ENCODE results near the gene GPATCH2. TPM values are rescaled to one million over a fixed set of nuclear protein-coding genes. Genes with fewer than 3 reads are reported as not detected.

The GPATCH2 gene
- total RNA-seq, 4 donors from 2014 or later: 8.6 to 248 (median 18.4) TPM

DNA sequence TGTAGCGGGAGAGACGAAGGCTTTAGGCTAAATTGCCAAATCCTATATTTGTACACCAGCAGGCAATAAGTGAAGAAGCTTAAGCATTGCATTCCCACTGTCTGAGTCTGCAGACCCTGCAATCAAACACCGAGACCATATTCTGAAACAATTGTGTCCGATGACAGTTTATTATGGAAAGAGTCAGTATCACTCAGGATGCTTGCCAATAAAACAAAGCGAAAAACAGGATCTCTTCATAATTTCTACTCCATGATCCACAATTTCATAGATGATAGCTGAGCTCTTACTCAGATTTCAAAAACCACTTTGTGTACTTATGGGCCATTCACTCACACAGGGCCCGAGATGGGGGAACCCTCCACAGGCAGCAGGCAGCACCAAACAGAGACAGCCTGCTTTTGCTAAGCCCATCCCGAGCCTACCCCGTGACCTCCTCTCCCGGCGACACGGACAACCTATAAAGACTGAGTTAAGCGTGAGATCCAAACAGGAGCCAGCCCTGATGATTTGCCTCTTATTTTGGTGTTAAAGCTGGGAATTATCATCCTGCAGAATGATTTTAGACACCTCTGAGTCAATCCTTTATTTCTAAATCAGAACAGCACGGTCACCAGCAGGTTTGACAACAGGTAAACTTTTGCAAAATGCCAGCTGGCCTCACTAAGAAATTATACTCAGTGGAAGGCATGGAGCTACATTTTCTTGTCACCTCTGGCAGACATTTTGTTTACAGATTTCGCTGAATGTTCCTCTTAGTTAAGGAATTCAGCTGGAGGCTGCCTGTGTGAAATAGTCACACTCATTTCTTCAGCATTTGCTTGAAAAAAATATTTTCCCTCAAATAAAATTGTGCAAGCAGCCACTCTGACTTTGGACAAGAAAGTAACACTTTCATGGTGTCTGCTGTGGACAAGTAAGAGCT lies 212.4 kb downstream of the GPATCH2 start:
- in situ Hi-C loops (cut with MboI; ENCODE audit: low pct_ligation_motif_present in 1 of 4, low pct_unique_long_range_greater_than_20kb in 1 of 4, low sequenced_read_pairs in 3 of 4) (no loop called here), intact Hi-C loops (cut with DNase I; ENCODE audit: low total_unique reads) (no loop called here)
- WGBS, 2 donors (ENCODE audit: low coverage in 1 of 2): 60 to 74% methylated on average over 1 to 14 of the region's 14 CpGs
- H3K36me3 ChIP-seq: no peaks in the 10 kb centered on the region
- no peak for DNase-seq
- TF ChIP-seq POLR2A (IDR thresholded peaks at IDR 0.05) (no peak), EP300 (IDR thresholded peaks at IDR 0.05; ENCODE audit: low read depth) (no peak)
- no peaks in the 10 kb centered on the region for H3K9me3 ChIP-seq
- H3K27me3 ChIP-seq: no peaks in the 10 kb centered on the region
- H3K4me1 ChIP-seq: no peaks in the 10 kb centered on the region
- no peak overlapping the region for H3K27ac ChIP-seq
- no peak overlapping the region for H3K4me3 ChIP-seq

DNA sequence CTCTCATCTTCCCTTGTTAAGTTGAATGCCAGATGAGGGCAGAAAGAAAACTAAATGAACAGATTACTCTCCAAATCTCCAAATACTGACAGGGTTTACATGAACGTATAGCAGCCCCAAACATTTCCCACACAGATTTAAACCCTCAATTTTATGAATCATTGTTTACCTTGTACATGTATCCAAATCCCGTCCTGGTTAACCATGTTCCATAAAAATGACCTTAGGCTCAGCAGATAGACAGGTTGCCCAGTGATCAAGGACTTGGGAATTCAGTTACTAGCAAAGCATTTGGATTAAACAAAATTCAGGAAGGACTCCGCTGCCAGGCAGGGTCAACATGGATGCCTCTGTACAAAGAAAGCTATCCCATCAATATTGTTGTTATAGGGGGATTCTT lies 213.5 kb downstream of the GPATCH2 start:
- no peaks in the 10 kb centered on the region for H3K4me1 ChIP-seq
- H3K9me3 ChIP-seq: no peaks in the 10 kb centered on the region
- no peak overlapping the region for H3K27ac ChIP-seq
- WGBS, 2 donors (ENCODE audit: low coverage in 1 of 2): 78% methylated on average over 3 of the region's 3 CpGs; no CpG with 5 or more reads in 1 of the 2 donors
- H3K36me3 ChIP-seq: no peaks in the 10 kb centered on the region
- no peak for TF ChIP-seq POLR2A (IDR thresholded peaks at IDR 0.05)
- no peak for TF ChIP-seq POLR2AphosphoS5 (IDR thresholded peaks at IDR 0.05)
- in situ Hi-C loops (cut with MboI; ENCODE audit: low pct_ligation_motif_present in 1 of 4, low pct_unique_long_range_greater_than_20kb in 1 of 4, low sequenced_read_pairs in 3 of 4): no loop called here
- no peak for DNase-seq
- H3K27me3 ChIP-seq: no peaks in the 10 kb centered on the region
- intact Hi-C loops (cut with DNase I; ENCODE audit: low total_unique reads): no loop called here
- H3K4me3 ChIP-seq: no peak overlapping the region

DNA sequence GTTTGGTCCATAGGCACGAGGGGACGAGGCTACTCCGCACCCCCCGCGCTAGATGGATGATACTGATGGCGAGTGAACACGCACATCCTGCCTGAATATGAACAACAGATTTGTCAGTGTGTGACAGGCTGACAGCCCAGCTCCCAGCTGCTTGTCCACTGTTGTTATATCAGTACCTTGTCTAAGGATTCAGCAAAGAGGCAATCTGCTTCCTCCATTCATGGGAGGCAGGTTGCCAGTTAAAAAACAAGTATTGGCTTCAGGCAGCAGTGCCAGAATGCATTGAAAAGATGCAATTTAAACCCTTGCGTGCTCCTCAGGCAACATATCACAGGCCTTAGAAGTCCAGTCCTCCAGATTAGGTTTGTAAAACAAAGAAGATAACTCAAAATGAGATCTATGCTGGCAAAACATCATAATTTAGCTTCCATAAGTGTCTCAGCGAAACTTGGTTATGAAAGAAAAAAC lies 223.3 kb downstream of the GPATCH2 start:
- Histone ChIP-seq H3K4me3 (no peak overlapping the region), H3K27me3 (no peaks in the 10 kb centered on the region), H3K36me3 (no peaks in the 10 kb centered on the region), H3K27ac (no peak overlapping the region), H3K4me1 (no peaks in the 10 kb centered on the region), H3K9me3 (no peaks in the 10 kb centered on the region)
- TF ChIP-seq POLR2AphosphoS5 (IDR thresholded peaks at IDR 0.05): no peak
- TF ChIP-seq EP300 (IDR thresholded peaks at IDR 0.05; ENCODE audit: low read depth): no peak
- DNase-seq: no peak
- in situ Hi-C loops (cut with MboI; ENCODE audit: low pct_ligation_motif_present in 1 of 4, low pct_unique_long_range_greater_than_20kb in 1 of 4, low sequenced_read_pairs in 3 of 4): no loop called here
- WGBS, 2 donors (ENCODE audit: low coverage in 1 of 2): 64 to 84% methylated on average over 3 to 9 of the region's 9 CpGs
- intact Hi-C loops (cut with DNase I; ENCODE audit: low total_unique reads): no loop called here

DNA sequence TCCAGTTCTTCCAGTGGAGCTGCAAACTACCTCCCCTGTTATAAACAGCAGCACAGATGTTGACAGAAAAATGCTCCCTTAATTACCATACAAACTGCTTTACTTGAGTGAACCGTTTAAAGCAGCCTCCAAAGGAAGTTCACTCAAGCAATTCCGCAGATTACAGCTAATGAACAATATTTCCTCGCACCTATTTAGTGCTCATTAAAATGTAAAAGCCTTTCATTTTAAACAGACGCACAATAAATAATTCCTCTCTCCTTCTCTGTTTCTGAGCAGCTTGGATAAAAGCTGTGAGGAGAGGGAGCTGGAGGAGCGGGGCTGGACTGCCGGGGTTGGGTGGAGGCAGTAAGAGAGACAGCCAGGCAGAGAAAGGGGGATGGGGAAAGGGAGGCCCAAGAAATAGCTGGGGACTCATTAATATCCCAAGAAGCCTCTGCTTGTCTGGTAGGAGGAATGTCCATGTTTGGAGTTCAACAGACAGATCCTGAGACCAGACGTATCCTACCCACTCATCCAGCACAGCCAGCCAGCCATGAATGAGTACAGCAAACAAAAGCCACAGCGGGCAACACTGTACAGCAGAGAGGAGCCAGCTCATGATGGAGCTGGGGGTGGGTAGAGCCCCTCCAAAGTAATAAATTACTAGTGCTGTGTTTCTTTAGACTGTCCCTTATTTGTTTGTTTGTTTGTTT lies 227.7 kb downstream of the GPATCH2 start:
- H3K4me1 ChIP-seq: no peaks in the 10 kb centered on the region
- no peak for TF ChIP-seq EP300 (IDR thresholded peaks at IDR 0.05; ENCODE audit: low read depth)
- no peak for TF ChIP-seq POLR2A (IDR thresholded peaks at IDR 0.05)
- TF ChIP-seq POLR2AphosphoS5 (IDR thresholded peaks at IDR 0.05): no peak
- TF ChIP-seq, protein P1, sequence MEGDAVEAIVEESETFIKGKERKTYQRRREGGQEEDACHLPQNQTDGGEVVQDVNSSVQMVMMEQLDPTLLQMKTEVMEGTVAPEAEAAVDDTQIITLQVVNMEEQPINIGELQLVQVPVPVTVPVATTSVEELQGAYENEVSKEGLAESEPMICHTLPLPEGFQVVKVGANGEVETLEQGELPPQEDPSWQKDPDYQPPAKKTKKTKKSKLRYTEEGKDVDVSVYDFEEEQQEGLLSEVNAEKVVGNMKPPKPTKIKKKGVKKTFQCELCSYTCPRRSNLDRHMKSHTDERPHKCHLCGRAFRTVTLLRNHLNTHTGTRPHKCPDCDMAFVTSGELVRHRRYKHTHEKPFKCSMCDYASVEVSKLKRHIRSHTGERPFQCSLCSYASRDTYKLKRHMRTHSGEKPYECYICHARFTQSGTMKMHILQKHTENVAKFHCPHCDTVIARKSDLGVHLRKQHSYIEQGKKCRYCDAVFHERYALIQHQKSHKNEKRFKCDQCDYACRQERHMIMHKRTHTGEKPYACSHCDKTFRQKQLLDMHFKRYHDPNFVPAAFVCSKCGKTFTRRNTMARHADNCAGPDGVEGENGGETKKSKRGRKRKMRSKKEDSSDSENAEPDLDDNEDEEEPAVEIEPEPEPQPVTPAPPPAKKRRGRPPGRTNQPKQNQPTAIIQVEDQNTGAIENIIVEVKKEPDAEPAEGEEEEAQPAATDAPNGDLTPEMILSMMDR (IDR thresholded peaks at IDR 0.05): no peak
- H3K27ac ChIP-seq: no peak overlapping the region
- 74 to 77% methylated on average over 8 of the region's 8 CpGs for WGBS, 2 donors (ENCODE audit: low coverage in 1 of 2)
- H3K4me3 ChIP-seq: no peak overlapping the region
- in situ Hi-C loops (cut with MboI; ENCODE audit: low pct_ligation_motif_present in 1 of 4, low pct_unique_long_range_greater_than_20kb in 1 of 4, low sequenced_read_pairs in 3 of 4): no loop called here
- intact Hi-C loops (cut with DNase I; ENCODE audit: low total_unique reads): no loop called here
- H3K9me3 ChIP-seq: no peaks in the 10 kb centered on the region
- H3K27me3 ChIP-seq: no peaks in the 10 kb centered on the region
- no peaks in the 10 kb centered on the region for H3K36me3 ChIP-seq
- no peak for DNase-seq

DNA sequence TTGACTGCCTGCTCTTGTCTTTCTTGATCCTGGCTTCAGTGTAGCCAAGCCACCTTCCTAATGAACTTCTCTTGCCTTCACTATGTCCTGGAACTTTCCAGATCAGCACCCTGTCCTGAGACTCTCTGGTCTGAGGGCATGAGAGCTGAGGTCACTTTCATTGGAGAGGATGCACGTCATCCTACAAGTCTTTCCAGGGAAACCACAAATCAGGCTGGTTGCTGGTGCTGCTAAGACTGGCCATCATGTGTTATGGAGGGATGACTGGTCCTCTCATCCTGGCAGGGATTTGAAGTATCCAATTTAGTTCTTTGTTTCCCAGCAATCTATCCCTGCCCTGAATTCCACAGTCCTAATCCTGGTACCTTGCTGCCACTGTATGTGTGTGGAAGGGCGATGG lies 228.6 kb downstream of the GPATCH2 start:
- H3K27me3 ChIP-seq: no peaks in the 10 kb centered on the region
- 55 to 77% methylated on average over 2 of the region's 2 CpGs for WGBS, 2 donors (ENCODE audit: low coverage in 1 of 2)

More for the DNA sequence above, 228.6 kb downstream of the GPATCH2 start:
- TF ChIP-seq POLR2AphosphoS5 (IDR thresholded peaks at IDR 0.05): no peak
- TF ChIP-seq EP300 (IDR thresholded peaks at IDR 0.05; ENCODE audit: low read depth): no peak
- TF ChIP-seq, protein P1 (IDR thresholded peaks at IDR 0.05): no peak
- no peak for TF ChIP-seq POLR2A (IDR thresholded peaks at IDR 0.05)
- H3K27ac ChIP-seq: no peak overlapping the region
- intact Hi-C loops (cut with DNase I; ENCODE audit: low total_unique reads) (no loop called here), in situ Hi-C loops (cut with MboI; ENCODE audit: low pct_ligation_motif_present in 1 of 4, low pct_unique_long_range_greater_than_20kb in 1 of 4, low sequenced_read_pairs in 3 of 4) (no loop called here)
- H3K4me1 ChIP-seq: no peaks in the 10 kb centered on the region
- no peaks in the 10 kb centered on the region for H3K9me3 ChIP-seq
- no peaks in the 10 kb centered on the region for H3K36me3 ChIP-seq
- DNase-seq: no peak
- no peak overlapping the region for H3K4me3 ChIP-seq
